Measurements from ENCODE around the gene SMYD2. TPM values are rescaled to one million over a fixed set of nuclear protein-coding genes. Genes with fewer than 3 reads are reported as not detected.

SMYD2 gene
- total and polyA plus RNA-seq, 2 of the 8 experiments (the other 6 are each of a cell fraction or from before 2014, with no cell fraction given): 3.0 to 5.2 TPM

DNA sequence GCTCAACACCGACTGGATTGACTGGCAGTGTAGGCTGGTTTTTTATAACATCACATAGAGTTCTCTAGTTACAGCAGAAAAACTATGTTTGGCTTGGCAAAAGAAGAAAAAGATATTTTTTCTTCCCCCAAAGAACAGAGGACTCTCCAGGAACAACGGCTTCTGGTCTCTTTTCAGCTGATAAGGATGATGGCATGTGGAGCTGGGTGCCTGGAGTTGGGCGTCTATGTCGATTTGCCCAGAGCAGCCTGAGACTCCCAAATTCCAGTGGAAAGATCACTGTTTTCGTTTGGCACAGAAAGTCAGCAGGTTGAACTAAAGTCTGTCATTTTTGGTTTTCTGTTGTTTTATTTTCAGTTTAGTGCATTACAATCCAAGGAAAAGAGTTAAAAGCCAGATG lies 91.1 kb downstream of the SMYD2 start:
- CTCF ChIA-PET (ENCODE audit: partially characterized antibody): interaction anchor here (1.0 to 1.9 kb wide), 5 partner anchors 20 to 263 kb away, joined by 3 to 9 read pairs (median 3); partner anchors contain the start of gene PTPN14
- FAIRE-seq: no peak

More for the DNA sequence above, 91.1 kb downstream of the SMYD2 start:
- Histone ChIP-seq H4K91ac (replicated peaks; ENCODE audit: insufficient read length, low read length) (no peak overlapping the region), H3K18ac (ENCODE audit: extremely low read depth, low read length) (no peak overlapping the region), H2BK15ac (ENCODE audit: low read length) (no peak overlapping the region), H3K27me3 (replicated peaks in 1 of 4; ENCODE audit: control insufficient read depth in 3 of 4, extremely low read depth in 1 of 4, insufficient read depth in 3 of 4, low read length in 3 of 4) (no peaks in the 10 kb centered on the region), H3K14ac (ENCODE audit: insufficient read length) (no peak overlapping the region), H3K4me2 (ENCODE audit: insufficient read depth in 1 of 2, low read depth in 2 of 2, low read length in 2 of 2) (no peak overlapping the region), H3K79me1 (ENCODE audit: low read depth, low read length) (no peaks in the 10 kb centered on the region; the same call in 1 of the 2 replicates), H2BK12ac (ENCODE audit: low read depth, low read length) (no peak overlapping the region), H3K9me3 (ENCODE audit: insufficient read depth in 2 of 2, low read depth in 1 of 2, low read length in 1 of 2) (no peaks in the 10 kb centered on the region), H3K9ac (replicated peaks in 1 of 4; ENCODE audit: extremely low read depth in 1 of 4, low read depth in 3 of 4, low read length in 3 of 4) (no peak overlapping the region), H2AFZ (ENCODE audit: low read length) (no peak overlapping the region), H3K79me2 (ENCODE audit: control insufficient read depth in 1 of 2, insufficient read depth in 2 of 2, low read length in 2 of 2) (no peaks in the 10 kb centered on the region), H3K36me3 (ENCODE audit: control insufficient read depth in 2 of 4, insufficient read depth in 4 of 4, low read length in 3 of 4) (peaks cover 0 to 36% (median 13%) of the 10 kb centered on the region in 4 experiments; a peak in 5 of 8 replicates), H3K27ac (ENCODE audit: low read depth, low read length) (no peak overlapping the region), H3K23me2 (ENCODE audit: low read depth, low read length) (no peaks in the 10 kb centered on the region), H3K56ac (replicated peaks; ENCODE audit: insufficient read length, low read depth, low read length) (no peak overlapping the region), H2BK20ac (ENCODE audit: low read length) (no peak overlapping the region), H3K4me3 (ENCODE audit: extremely low read depth in 1 of 4, insufficient read depth in 2 of 4, low read depth in 3 of 4, low read length in 4 of 4) (no peak overlapping the region), H2BK5ac (ENCODE audit: low read depth, low read length) (no peak overlapping the region), H4K20me1 (replicated peaks in 1 of 2; ENCODE audit: control insufficient read depth in 1 of 2, insufficient read depth in 2 of 2, low read length in 2 of 2) (no peaks in the 10 kb centered on the region), H4K8ac (ENCODE audit: extremely low read depth, insufficient read depth, low read length) (no peak overlapping the region), H3K4me1 (replicated peaks in 1 of 4; ENCODE audit: control insufficient read depth in 3 of 4, insufficient read depth in 4 of 4, low read length in 3 of 4) (no peaks in the 10 kb centered on the region; a peak in 1 of 7 replicates), H2AK5ac (ENCODE audit: low read depth, low read length) (no peak overlapping the region), H4K5ac (ENCODE audit: insufficient read length, low read depth, low read length) (no peak overlapping the region), H3K4ac (replicated peaks; ENCODE audit: insufficient read length, low read depth, low read length) (no peak overlapping the region), H3K23ac (ENCODE audit: insufficient read length) (no peak overlapping the region), H2BK120ac (replicated peaks; ENCODE audit: low read depth, low read length) (no peak overlapping the region)
- DNase-seq (ENCODE audit: low read depth in 1 of 2, low spot score in 2 of 2): no peak
- 74% methylated on average over 5 of the region's 5 CpGs; no CpG with 5 or more reads in 1 of the 2 experiments for WGBS, 2 experiments (ENCODE audit: extremely low coverage in 1 of 2, insufficient coverage in 1 of 2, insufficient read length in 1 of 2, insufficient replicate concordance in 2 of 2, low coverage in 1 of 2, low lambda C conversion rate in 2 of 2, missing lambda C conversion rate in 1 of 2)
- TF ChIP-seq SUZ12 (IDR thresholded peaks at IDR 0.05; ENCODE audit: low read length) (no peak), ZNF274 (IDR thresholded peaks at IDR 0.05; ENCODE audit: borderline replicate concordance, extremely low read depth, low read length) (no peak), KDM4A (IDR thresholded peaks at IDR 0.05; ENCODE audit: low read depth, low read length, severe bottlenecking) (no peak), HDAC6 (IDR thresholded peaks at IDR 0.05; ENCODE audit: low read depth, low read length) (no peak), EP300 (IDR thresholded peaks at IDR 0.05; ENCODE audit: borderline replicate concordance in 1 of 2, low read depth in 2 of 2, low read length in 2 of 2) (no peak), SAP30 (IDR thresholded peaks at IDR 0.05; ENCODE audit: insufficient read depth, insufficient replicate concordance, low read length) (no peak), POU5F1 (IDR thresholded peaks at IDR 0.05; ENCODE audit: low read depth, low read length) (no peak), TCF12 (IDR thresholded peaks at IDR 0.05; ENCODE audit: low read depth, low read length) (no peak), RXRA (IDR thresholded peaks at IDR 0.05; ENCODE audit: insufficient read depth, low read depth, low read length) (no peak), GABPA (IDR thresholded peaks at IDR 0.05; ENCODE audit: borderline replicate concordance, insufficient read depth, low read length) (no peak)
- TF ChIP-seq, protein P1, sequence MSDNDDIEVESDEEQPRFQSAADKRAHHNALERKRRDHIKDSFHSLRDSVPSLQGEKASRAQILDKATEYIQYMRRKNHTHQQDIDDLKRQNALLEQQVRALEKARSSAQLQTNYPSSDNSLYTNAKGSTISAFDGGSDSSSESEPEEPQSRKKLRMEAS (IDR thresholded peaks at IDR 0.05): no peak
- TF ChIP-seq, protein P2, sequence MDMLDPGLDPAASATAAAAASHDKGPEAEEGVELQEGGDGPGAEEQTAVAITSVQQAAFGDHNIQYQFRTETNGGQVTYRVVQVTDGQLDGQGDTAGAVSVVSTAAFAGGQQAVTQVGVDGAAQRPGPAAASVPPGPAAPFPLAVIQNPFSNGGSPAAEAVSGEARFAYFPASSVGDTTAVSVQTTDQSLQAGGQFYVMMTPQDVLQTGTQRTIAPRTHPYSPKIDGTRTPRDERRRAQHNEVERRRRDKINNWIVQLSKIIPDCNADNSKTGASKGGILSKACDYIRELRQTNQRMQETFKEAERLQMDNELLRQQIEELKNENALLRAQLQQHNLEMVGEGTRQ (IDR thresholded peaks at IDR 0.05; ENCODE audit: low read length): no peak
- POLR2A ChIA-PET (ENCODE audit: partially characterized antibody): no interaction called here

Data from H1 (cell line).